Heart right ventricle (tissue), 16 donors: ENCODE data around the gene TYMP. TPM values are rescaled to one million over a fixed set of nuclear protein-coding genes. Genes with fewer than 3 reads are reported as not detected.

Experiments used
- ATAC-seq, 8 donors: fragments of 200-7000 bp; cut with Tn5 transposase; one replicate each; pipeline ENCODE4 v1.9.1; 2020; ENCODE audit warnings: mild to moderate bottlenecking in 8 of 8, moderate library complexity in 8 of 8, moderate number of reproducible peaks in 1 of 8
- DNase-seq, 2 donors: peaks; one replicate each; pipeline ENCODE4 v3.0.0-alpha.2; 2020
- H3K27ac ChIP-seq, 10 donors: fragments of 200-600 bp; sonication (generic) in 2 of 10; one replicate each; pipeline versions ENCODE4 v1.5.0 to v1.8.0; 2020 to 2022; ENCODE audit warnings: mild to moderate bottlenecking in 3 of 10
- H3K27me3 ChIP-seq, 7 donors: fragments of 200-600 bp; one replicate each; pipeline ENCODE4 v1.8.0; 2021 to 2022; ENCODE audit warnings: mild to moderate bottlenecking in 2 of 7
- H3K36me3 ChIP-seq, 9 donors: fragments of 200-600 bp; sonication (generic) in 1 of 9; one replicate each; pipeline versions ENCODE4 v1.5.0 to v1.8.0; 2020 to 2022; ENCODE audit warnings: mild to moderate bottlenecking in 2 of 9
- H3K4me1 ChIP-seq, 9 donors: fragments of 200-600 bp; sonication (generic) in 1 of 9; one replicate each; pipeline versions ENCODE4 v1.5.0 to v1.8.0; 2020 to 2022; ENCODE audit warnings: mild to moderate bottlenecking in 4 of 9
- H3K4me3 ChIP-seq, 10 donors: fragments of 200-600 bp; sonication (generic) in 2 of 10; one replicate each; pipeline versions ENCODE4 v1.5.0 to v1.8.0; 2020 to 2022; ENCODE audit warnings: mild to moderate bottlenecking in 7 of 10, moderate library complexity in 2 of 10
- H3K9me3 ChIP-seq, 11 donors: fragments of 200-600 bp in 10 of 11; sonication (generic) in 2 of 11; one replicate each; pipeline versions ENCODE4 v1.5.0 to v1.8.0; 2013 to 2022; ENCODE audit warnings: mild to moderate bottlenecking in 2 of 11, control low read depth in 1 of 11, moderate library complexity in 1 of 11
- WGBS, 2 donors: extraction: QIAGEN DNeasy Blood & Tissue Kit; methylation state at CpG; one replicate each; pipeline ENCODE4 v1.1.7; 2013; ENCODE audit warnings: inconsistent platforms in 1 of 2; 5-methylcytosine and 5-hydroxymethylcytosine counted together
- intact Hi-C, 10 donors: fragments of 100-400 bp; cut with DNase I; formaldehyde crosslinking; loops; one replicate each; pipeline versions ENCODE4 v1.11.1 to v1.14.2; 2022
- polyA plus RNA-seq, 2 donors: library from polyadenylated mRNA; stranded (reverse); fragments of 200-250 nt; gene quantifications; one replicate each; pipeline ENCODE4 v1.2.3, GENCODE V29; 2013
- total RNA-seq, 10 donors: library from RNA; stranded (reverse); fragmentation: NEBNext Ultra II Directional in 3 of 10; extraction: Animal tissue kit (Norgen Biotek cat#: 25700) in 3 of 10; gene quantifications; one replicate each; pipeline versions ENCODE4 v1.2.1 to v1.2.4, GENCODE V29; 2021 to 2023
- TF ChIP-seq, protein P1 (sequence below), 9 donors: fragments of 200-600 bp; sonication (generic) in 2 of 9; IDR thresholded peaks; one replicate each; pipeline versions ENCODE4 v1.5.0 to v1.8.0; 2021 to 2022; ENCODE audit warnings: antibody characterized with exemption in 9 of 9, mild to moderate bottlenecking in 5 of 9, moderate library complexity in 1 of 9
- donor health status: Arrhythmogenic right ventricular cardiomyopathy.
- donor health status: ischemic (EF 13 %, LVEDD 7.1; RV severe dilation, severe dysfunction).
- donor health status: healthy with polysubstance abuse.
- donor health status: DM: no; HTN: yes; CAD: no.
- donor health status: DM: no; HTN: no; CAD: no.
- donor health status: ischemic (EF 25% LVEDD 6.9; RV normal size, moderate dysfunction).
- donor health status: ischemic (EF 25% LVEDD 5.7; RV mildly dilated, moderate dysfunction).
- donor health status: healthy.
- donor health status: DM: yes; HTN: yes; CAD: no.
- donor health status: Ischemic cardiomyopathy.
- donor health status: ischemic (EF 35%, LVEDD 5.7; RV mildly dilated, moderate dysfunction).
- donor health status: nonischemic (EF 11% LVEDD 7.7; RV severe dilation, severe dysfunction).
- donor health status: DM: yes; HTN: yes; CAD: no.
- donor health status: PGD.
- donor health status: ischemic (EF 29% LVEDD 5.4; RV normal size, mild dysfunction).
- donor health status: nonischemic (EF 23%, LVEDD 6.1; RV moderate dilation, normal function).

Gene TYMP
- total and polyA plus RNA-seq, 12 donors: 8.4 to 113 (median 17.3) TPM

DNA sequence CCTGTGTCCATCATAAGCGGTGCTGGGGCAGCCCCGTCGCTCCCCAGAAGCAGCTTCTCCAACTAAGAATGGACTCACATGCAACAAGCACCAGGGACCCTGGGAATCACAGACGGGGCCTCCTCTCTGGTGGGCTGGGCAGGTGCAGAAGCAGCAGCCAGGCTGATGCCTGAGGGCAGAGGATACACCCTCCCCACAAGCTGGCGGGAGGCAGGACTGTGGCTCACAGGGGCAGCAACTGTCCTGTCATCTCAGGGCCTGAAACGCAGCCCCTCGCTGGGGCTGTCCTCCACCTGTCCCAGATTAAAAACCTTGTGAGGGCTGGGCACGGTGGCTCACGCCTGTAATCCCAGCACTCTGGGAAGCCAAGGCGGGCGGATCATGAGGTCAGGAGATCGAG is 51.9 kb downstream of the TYMP start:
- Histone ChIP-seq H3K4me3 (no peak overlapping the region), H3K27me3 (peaks cover 23 to 46% (median 42%) of the 10 kb centered on the region in 7 donors), H3K4me1 (peaks cover 12 to 34% (median 29%) of the 10 kb centered on the region in 9 donors), H3K9me3 (no peaks in the 10 kb centered on the region), H3K27ac (no peak overlapping the region), H3K36me3 (no peaks in the 10 kb centered on the region)
- WGBS, 2 donors: 87 to 90% methylated on average over 12 of the region's 12 CpGs
- no peak for ATAC-seq
- TF ChIP-seq, protein P1, sequence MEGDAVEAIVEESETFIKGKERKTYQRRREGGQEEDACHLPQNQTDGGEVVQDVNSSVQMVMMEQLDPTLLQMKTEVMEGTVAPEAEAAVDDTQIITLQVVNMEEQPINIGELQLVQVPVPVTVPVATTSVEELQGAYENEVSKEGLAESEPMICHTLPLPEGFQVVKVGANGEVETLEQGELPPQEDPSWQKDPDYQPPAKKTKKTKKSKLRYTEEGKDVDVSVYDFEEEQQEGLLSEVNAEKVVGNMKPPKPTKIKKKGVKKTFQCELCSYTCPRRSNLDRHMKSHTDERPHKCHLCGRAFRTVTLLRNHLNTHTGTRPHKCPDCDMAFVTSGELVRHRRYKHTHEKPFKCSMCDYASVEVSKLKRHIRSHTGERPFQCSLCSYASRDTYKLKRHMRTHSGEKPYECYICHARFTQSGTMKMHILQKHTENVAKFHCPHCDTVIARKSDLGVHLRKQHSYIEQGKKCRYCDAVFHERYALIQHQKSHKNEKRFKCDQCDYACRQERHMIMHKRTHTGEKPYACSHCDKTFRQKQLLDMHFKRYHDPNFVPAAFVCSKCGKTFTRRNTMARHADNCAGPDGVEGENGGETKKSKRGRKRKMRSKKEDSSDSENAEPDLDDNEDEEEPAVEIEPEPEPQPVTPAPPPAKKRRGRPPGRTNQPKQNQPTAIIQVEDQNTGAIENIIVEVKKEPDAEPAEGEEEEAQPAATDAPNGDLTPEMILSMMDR (IDR thresholded peaks at IDR 0.05): no peak
- intact Hi-C loops: no loop called here
- no peak for DNase-seq

DNA sequence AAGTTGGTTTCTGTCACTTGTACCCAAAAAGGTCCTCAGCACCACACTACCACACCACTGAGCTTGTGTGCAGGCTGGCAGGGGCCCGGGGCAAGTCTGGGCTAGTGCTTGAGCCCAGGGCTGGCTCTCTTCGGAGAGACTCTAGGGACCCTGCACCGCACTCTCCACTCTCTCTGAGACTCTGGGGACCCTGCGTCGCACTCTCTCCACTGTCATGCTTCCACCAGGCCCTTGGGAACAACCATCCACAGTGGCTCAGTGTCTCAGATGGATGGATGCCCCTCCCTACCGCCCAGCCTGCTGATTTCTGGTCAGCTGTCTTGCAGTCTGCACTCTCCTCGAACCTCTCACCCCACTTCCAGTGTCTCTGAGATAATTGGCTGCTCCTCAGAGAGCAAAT is 52.9 kb downstream of the TYMP start:
- Histone ChIP-seq H3K4me1 (peaks cover 16 to 38% (median 34%) of the 10 kb centered on the region in 9 donors), H3K4me3 (no peak overlapping the region), H3K36me3 (peaks cover 0 to 4% (median 0%) of the 10 kb centered on the region in 9 donors), H3K9me3 (no peaks in the 10 kb centered on the region), H3K27ac (no peak overlapping the region), H3K27me3 (peaks cover 13 to 35% (median 31%) of the 10 kb centered on the region in 7 donors)
- ATAC-seq (no peak), DNase-seq (no peak)
- WGBS, 2 donors: 68 to 72% methylated on average over 7 of the region's 7 CpGs
- TF ChIP-seq, protein P1 (IDR thresholded peaks at IDR 0.05): no peak
- intact Hi-C loops: no loop called here

Other genes with a start within 250 kb of the TYMP start
- gene PLXNB2, start 222.4 kb downstream of the TYMP start, total RNA-seq: 100 to 1,000 TPM in 1 of 10 donors, 10 to 100 TPM in 9; 43.0 to 101 (median 57.8) TPM
- 10 to 100 TPM; 33.5 to 71.0 TPM for gene PLXNB2, start 222.4 kb downstream of the TYMP start, polyA plus RNA-seq
- gene DENND6B, start 203.0 kb downstream of the TYMP start, total RNA-seq: 1 to 10 TPM; 1.1 to 3.6 (median 2.0) TPM
- gene DENND6B, start 203.0 kb downstream of the TYMP start, polyA plus RNA-seq: 1 to 10 TPM; 1.7 to 3.1 TPM
- gene PPP6R2, start 186.7 kb downstream of the TYMP start, total RNA-seq: 10 to 100 TPM; 34.7 to 51.5 (median 36.8) TPM
- gene PPP6R2, start 186.7 kb downstream of the TYMP start, polyA plus RNA-seq: 10 to 100 TPM; 38.6 to 38.8 TPM
- 10 to 100 TPM; 41.0 to 73.0 (median 49.7) TPM for gene SBF1, start 55.0 kb downstream of the TYMP start, total RNA-seq
- gene SBF1, start 55.0 kb downstream of the TYMP start, polyA plus RNA-seq: 10 to 100 TPM; 43.2 to 48.6 TPM
- gene ADM2, start 48.5 kb downstream of the TYMP start, total RNA-seq: under 1 TPM in 3 of 10 donors, not detected in 7; 0.09 to 0.53 (median 0.15) TPM
- gene ADM2, start 48.5 kb downstream of the TYMP start, polyA plus RNA-seq: under 1 TPM; 0.07 to 0.29 TPM
- not detected for gene MIOX, start 43.2 kb downstream of the TYMP start, total RNA-seq
- gene MIOX, start 43.2 kb downstream of the TYMP start, polyA plus RNA-seq: not detected
- gene LMF2, start 22.3 kb downstream of the TYMP start, total RNA-seq: 10 to 100 TPM; 18.8 to 37.5 (median 22.9) TPM
- 10 to 100 TPM; 40.4 to 42.5 TPM for gene LMF2, start 22.3 kb downstream of the TYMP start, polyA plus RNA-seq
- gene NCAPH2, start 21.8 kb downstream of the TYMP start, total RNA-seq: 10 to 100 TPM; 21.7 to 31.9 (median 26.2) TPM
- gene NCAPH2, start 21.8 kb downstream of the TYMP start, polyA plus RNA-seq: 10 to 100 TPM; 38.0 to 54.8 TPM
- gene SCO2, start 4.4 kb downstream of the TYMP start, total RNA-seq: 1 to 10 TPM in 2 of 10 donors, under 1 TPM in 2, not detected in 6; 0.57 to 2.8 (median 0.92) TPM
- gene SCO2, start 4.4 kb downstream of the TYMP start, polyA plus RNA-seq: 1 to 10 TPM in 1 of 2 donors, not detected in 1; 2.0 TPM
- 1 to 10 TPM in 1 of 10 donors, under 1 TPM in 3, not detected in 6; 0.11 to 1.3 (median 0.18) TPM for gene KLHDC7B, start 15.9 kb upstream of the TYMP start, total RNA-seq
- gene KLHDC7B, start 15.9 kb upstream of the TYMP start, polyA plus RNA-seq: under 1 TPM in 1 of 2 donors, not detected in 1; 0.10 TPM
- under 1 TPM in 2 of 10 donors, not detected in 8; 0.74 to 0.90 TPM for gene SYCE3, start 32.9 kb upstream of the TYMP start, total RNA-seq
- gene SYCE3, start 32.9 kb upstream of the TYMP start, polyA plus RNA-seq: not detected
- 100 to 1,000 TPM; 135 to 487 (median 415) TPM for gene CPT1B, start 48.4 kb upstream of the TYMP start, total RNA-seq
- gene CPT1B, start 48.4 kb upstream of the TYMP start, polyA plus RNA-seq: 100 to 1,000 TPM in 1 of 2 donors, 10 to 100 TPM in 1; 61.2 to 351 TPM
- gene CHKB, start 52.8 kb upstream of the TYMP start, total RNA-seq: 10 to 100 TPM; 31.7 to 60.1 (median 39.9) TPM
- gene CHKB, start 52.8 kb upstream of the TYMP start, polyA plus RNA-seq: 100 to 1,000 TPM in 1 of 2 donors, 10 to 100 TPM in 1; 27.1 to 251 TPM
- gene MAPK8IP2, start 70.8 kb upstream of the TYMP start, total RNA-seq: under 1 TPM; 0.08 to 0.52 (median 0.27) TPM
- gene MAPK8IP2, start 70.8 kb upstream of the TYMP start, polyA plus RNA-seq: under 1 TPM; 0.22 to 0.49 TPM
- gene ARSA, start 98.1 kb upstream of the TYMP start, total RNA-seq: 10 to 100 TPM; 19.6 to 33.3 (median 26.0) TPM
- 10 to 100 TPM; 17.5 to 62.3 TPM for gene ARSA, start 98.1 kb upstream of the TYMP start, polyA plus RNA-seq
- gene SHANK3, start 142.8 kb upstream of the TYMP start, total RNA-seq: 10 to 100 TPM; 19.9 to 36.9 (median 24.7) TPM
- 10 to 100 TPM; 14.3 to 59.8 TPM for gene SHANK3, start 142.8 kb upstream of the TYMP start, polyA plus RNA-seq
- 1 to 10 TPM in 1 of 10 donors, under 1 TPM in 8, not detected in 1; 0.28 to 1.1 (median 0.50) TPM for gene ACR, start 208.2 kb upstream of the TYMP start, total RNA-seq
- gene ACR, start 208.2 kb upstream of the TYMP start, polyA plus RNA-seq: under 1 TPM; 0.13 to 0.66 TPM